ENCODE data around the gene NRDC.

Gene NRDC

GRCh38 chr1:51858892-51859291 lies 19.6 kb downstream of the NRDC start:
- no peak overlapping the region for H4K8ac ChIP-seq (ENCODE audit: low read length)
- no peak overlapping the region for H2BK12ac ChIP-seq (ENCODE audit: low read length in 2 of 2)
- H3K23ac ChIP-seq (ENCODE audit: low read length in 2 of 2): no peak overlapping the region
- no peaks in the 10 kb centered on the region for H3K4me1 ChIP-seq (ENCODE audit: control insufficient read depth, insufficient read depth, low read depth, low read length)
- H3K79me1 ChIP-seq (replicated peaks; ENCODE audit: low read length, poor library complexity, severe bottlenecking): peaks cover 21% of the 10 kb centered on the region
- H3K4me3 ChIP-seq (ENCODE audit: insufficient read depth in 1 of 2, low read depth in 1 of 2, low read length in 2 of 2): no peak overlapping the region
- H3K36me3 ChIP-seq (ENCODE audit: control insufficient read depth in 1 of 2, insufficient read depth in 2 of 2, low read depth in 1 of 2, low read length in 2 of 2): peaks cover 0 to 14% of the 10 kb centered on the region in 2 experiments
- DNase-seq: no peak
- no peak overlapping the region for H3K9ac ChIP-seq (ENCODE audit: low read length)
- H2BK5ac ChIP-seq (ENCODE audit: low read depth, low read length, poor library complexity, severe bottlenecking): no peak overlapping the region
- no peak overlapping the region for H3K4ac ChIP-seq (ENCODE audit: low read depth in 1 of 2, low read length in 2 of 2)
- H3K4me2 ChIP-seq (ENCODE audit: low read length, poor library complexity, severe bottlenecking): no peak overlapping the region
- no peak overlapping the region for H3K27ac ChIP-seq (ENCODE audit: low read length, poor library complexity, severe bottlenecking)
- H3K9me3 ChIP-seq (ENCODE audit: control insufficient read depth, low read length): no peaks in the 10 kb centered on the region
- no peaks in the 10 kb centered on the region for H3K27me3 ChIP-seq (ENCODE audit: control insufficient read depth in 1 of 2, insufficient read depth in 1 of 2, low read length in 2 of 2)
- no peak overlapping the region for H4K91ac ChIP-seq (ENCODE audit: low read length)
- no peak overlapping the region for H3K14ac ChIP-seq (ENCODE audit: low read length in 2 of 2)
- H2AFZ ChIP-seq (ENCODE audit: low read depth, low read length): no peak overlapping the region
- no peak overlapping the region for H2BK15ac ChIP-seq (ENCODE audit: low read depth, poor library complexity, severe bottlenecking)
- H2AK5ac ChIP-seq (ENCODE audit: low read length, severe bottlenecking): no peak overlapping the region
- H2BK120ac ChIP-seq (ENCODE audit: low read depth, low read length): no peak overlapping the region
- no CpG with 5 or more reads among the region's 1 CpG for WGBS
- no peak overlapping the region for H3K18ac ChIP-seq (ENCODE audit: low read depth in 1 of 2, low read length in 2 of 2)

GRCh38 chr1:51856745-51857144 lies 21.8 kb downstream of the NRDC start:
- DNase-seq: no peak

GRCh38 chr1:51855624-51856023 lies 22.9 kb downstream of the NRDC start:
- H3K36me3 ChIP-seq (ENCODE audit: control insufficient read depth in 1 of 2, insufficient read depth in 2 of 2, low read depth in 1 of 2, low read length in 2 of 2): peaks cover 0 to 16% of the 10 kb centered on the region in 2 experiments
- H3K4me1 ChIP-seq (ENCODE audit: control insufficient read depth, insufficient read depth, low read depth, low read length): no peaks in the 10 kb centered on the region
- H2BK5ac ChIP-seq (ENCODE audit: low read depth, low read length, poor library complexity, severe bottlenecking): no peak overlapping the region
- no peak overlapping the region for H3K14ac ChIP-seq (ENCODE audit: low read length in 2 of 2)
- H4K91ac ChIP-seq (ENCODE audit: low read length): no peak overlapping the region
- H2AFZ ChIP-seq (ENCODE audit: low read depth, low read length): no peak overlapping the region
- no peak overlapping the region for H3K9ac ChIP-seq (ENCODE audit: low read length)
- H3K4ac ChIP-seq (ENCODE audit: low read depth in 1 of 2, low read length in 2 of 2): no peak overlapping the region
- peaks cover 31% of the 10 kb centered on the region for H3K79me1 ChIP-seq (replicated peaks; ENCODE audit: low read length, poor library complexity, severe bottlenecking)
- H3K27me3 ChIP-seq (ENCODE audit: control insufficient read depth in 1 of 2, insufficient read depth in 1 of 2, low read length in 2 of 2): no peaks in the 10 kb centered on the region
- no peak overlapping the region for H2BK120ac ChIP-seq (ENCODE audit: low read depth, low read length)
- no peak overlapping the region for H3K18ac ChIP-seq (ENCODE audit: low read depth in 1 of 2, low read length in 2 of 2)
- no peak overlapping the region for H3K27ac ChIP-seq (ENCODE audit: low read length, poor library complexity, severe bottlenecking)
- no peak overlapping the region for H3K4me3 ChIP-seq (ENCODE audit: insufficient read depth in 1 of 2, low read depth in 1 of 2, low read length in 2 of 2)
- H2BK12ac ChIP-seq (ENCODE audit: low read length in 2 of 2): no peak overlapping the region
- no peaks in the 10 kb centered on the region for H3K9me3 ChIP-seq (ENCODE audit: control insufficient read depth, low read length)
- H4K8ac ChIP-seq (ENCODE audit: low read length): no peak overlapping the region
- no peak overlapping the region for H2AK5ac ChIP-seq (ENCODE audit: low read length, severe bottlenecking)
- DNase-seq: no peak
- H3K23ac ChIP-seq (ENCODE audit: low read length in 2 of 2): no peak overlapping the region
- 100% methylated on average over 2 of the region's 3 CpGs for WGBS
- H2BK15ac ChIP-seq (ENCODE audit: low read depth, poor library complexity, severe bottlenecking): no peak overlapping the region
- no peak overlapping the region for H3K4me2 ChIP-seq (ENCODE audit: low read length, poor library complexity, severe bottlenecking)

More at GRCh38 chr1:51856745-51857144, 21.8 kb downstream of the NRDC start:
- H3K27me3 ChIP-seq (ENCODE audit: control insufficient read depth in 1 of 2, insufficient read depth in 1 of 2, low read length in 2 of 2): no peaks in the 10 kb centered on the region
- H4K8ac ChIP-seq (ENCODE audit: low read length): no peak overlapping the region
- no peak overlapping the region for H2BK5ac ChIP-seq (ENCODE audit: low read depth, low read length, poor library complexity, severe bottlenecking)
- no peak overlapping the region for H2BK120ac ChIP-seq (ENCODE audit: low read depth, low read length)
- no peak overlapping the region for H3K14ac ChIP-seq (ENCODE audit: low read length in 2 of 2)
- no peak overlapping the region for H3K23ac ChIP-seq (ENCODE audit: low read length in 2 of 2)
- no peaks in the 10 kb centered on the region for H3K4me1 ChIP-seq (ENCODE audit: control insufficient read depth, insufficient read depth, low read depth, low read length)
- no peak overlapping the region for H3K9ac ChIP-seq (ENCODE audit: low read length)
- no peak overlapping the region for H3K4me3 ChIP-seq (ENCODE audit: insufficient read depth in 1 of 2, low read depth in 1 of 2, low read length in 2 of 2)
- H2AFZ ChIP-seq (ENCODE audit: low read depth, low read length): no peak overlapping the region
- H4K91ac ChIP-seq (ENCODE audit: low read length): no peak overlapping the region
- H3K4me2 ChIP-seq (ENCODE audit: low read length, poor library complexity, severe bottlenecking): no peak overlapping the region
- H3K36me3 ChIP-seq (ENCODE audit: control insufficient read depth in 1 of 2, insufficient read depth in 2 of 2, low read depth in 1 of 2, low read length in 2 of 2): peaks cover 0 to 18% of the 10 kb centered on the region in 2 experiments
- no peak overlapping the region for H3K27ac ChIP-seq (ENCODE audit: low read length, poor library complexity, severe bottlenecking)
- no peak overlapping the region for H2BK12ac ChIP-seq (ENCODE audit: low read length in 2 of 2)
- H3K18ac ChIP-seq (ENCODE audit: low read depth in 1 of 2, low read length in 2 of 2): no peak overlapping the region
- H2BK15ac ChIP-seq (ENCODE audit: low read depth, poor library complexity, severe bottlenecking): no peak overlapping the region
- H3K79me1 ChIP-seq (replicated peaks; ENCODE audit: low read length, poor library complexity, severe bottlenecking): peaks cover 27% of the 10 kb centered on the region
- H2AK5ac ChIP-seq (ENCODE audit: low read length, severe bottlenecking): no peak overlapping the region
- no peaks in the 10 kb centered on the region for H3K9me3 ChIP-seq (ENCODE audit: control insufficient read depth, low read length)
- no peak overlapping the region for H3K4ac ChIP-seq (ENCODE audit: low read depth in 1 of 2, low read length in 2 of 2)

- DNase-seq: no peak
- Histone ChIP-seq H3K4me3 (ENCODE audit: insufficient read depth in 1 of 2, low read depth in 1 of 2, low read length in 2 of 2) (no peak overlapping the region), H4K8ac (ENCODE audit: low read length) (no peak overlapping the region), H3K4me1 (ENCODE audit: control insufficient read depth, insufficient read depth, low read depth, low read length) (no peaks in the 10 kb centered on the region), H3K27ac (ENCODE audit: low read length, poor library complexity, severe bottlenecking) (no peak overlapping the region), H3K9ac (ENCODE audit: low read length) (no peak overlapping the region), H3K36me3 (ENCODE audit: control insufficient read depth in 1 of 2, insufficient read depth in 2 of 2, low read depth in 1 of 2, low read length in 2 of 2) (peaks cover 0 to 16% of the 10 kb centered on the region in 2 experiments), H3K18ac (ENCODE audit: low read depth in 1 of 2, low read length in 2 of 2) (no peak overlapping the region), H3K23ac (ENCODE audit: low read length in 2 of 2) (no peak overlapping the region), H3K4me2 (ENCODE audit: low read length, poor library complexity, severe bottlenecking) (no peak overlapping the region), H3K79me1 (replicated peaks; ENCODE audit: low read length, poor library complexity, severe bottlenecking) (peaks cover 25% of the 10 kb centered on the region), H2BK15ac (ENCODE audit: low read depth, poor library complexity, severe bottlenecking) (no peak overlapping the region), H2BK12ac (ENCODE audit: low read length in 2 of 2) (no peak overlapping the region), H2AFZ (ENCODE audit: low read depth, low read length) (no peak overlapping the region), H2BK5ac (ENCODE audit: low read depth, low read length, poor library complexity, severe bottlenecking) (no peak overlapping the region), H3K27me3 (ENCODE audit: control insufficient read depth in 1 of 2, insufficient read depth in 1 of 2, low read length in 2 of 2) (no peaks in the 10 kb centered on the region), H3K9me3 (ENCODE audit: control insufficient read depth, low read length) (no peaks in the 10 kb centered on the region), H2AK5ac (ENCODE audit: low read length, severe bottlenecking) (no peak overlapping the region), H3K14ac (ENCODE audit: low read length in 2 of 2) (no peak overlapping the region), H2BK120ac (ENCODE audit: low read depth, low read length) (no peak overlapping the region), H4K91ac (ENCODE audit: low read length) (no peak overlapping the region), H3K4ac (ENCODE audit: low read depth in 1 of 2, low read length in 2 of 2) (no peak overlapping the region)
- 100% methylated on average over 2 of the region's 2 CpGs for WGBS
Observed at GRCh38 chr1:51853360-51853759, 25.2 kb downstream of the NRDC start.

Data from mesenchymal stem cell (in vitro differentiated cells and primary cell).